Astrocyte (in vitro differentiated cells and primary cell): ENCODE measurements around the gene ACOT7.

Experiments
- CTCF ChIP-seq: IDR thresholded peaks from 2 replicates; pipeline ENCODE4 v1.5.1; 2011; ENCODE audit warnings: low read depth, mild to moderate bottlenecking, inconsistent platforms, low read length, moderate library complexity; ENCODE audit not compliant: insufficient read depth
- EZH2 ChIP-seq: IDR thresholded peaks from 2 replicates; pipeline ENCODE4 v1.6.1; 2012; ENCODE audit warnings: mild to moderate bottlenecking, low read length, inconsistent platforms; ENCODE audit not compliant: insufficient read depth

DNA sequence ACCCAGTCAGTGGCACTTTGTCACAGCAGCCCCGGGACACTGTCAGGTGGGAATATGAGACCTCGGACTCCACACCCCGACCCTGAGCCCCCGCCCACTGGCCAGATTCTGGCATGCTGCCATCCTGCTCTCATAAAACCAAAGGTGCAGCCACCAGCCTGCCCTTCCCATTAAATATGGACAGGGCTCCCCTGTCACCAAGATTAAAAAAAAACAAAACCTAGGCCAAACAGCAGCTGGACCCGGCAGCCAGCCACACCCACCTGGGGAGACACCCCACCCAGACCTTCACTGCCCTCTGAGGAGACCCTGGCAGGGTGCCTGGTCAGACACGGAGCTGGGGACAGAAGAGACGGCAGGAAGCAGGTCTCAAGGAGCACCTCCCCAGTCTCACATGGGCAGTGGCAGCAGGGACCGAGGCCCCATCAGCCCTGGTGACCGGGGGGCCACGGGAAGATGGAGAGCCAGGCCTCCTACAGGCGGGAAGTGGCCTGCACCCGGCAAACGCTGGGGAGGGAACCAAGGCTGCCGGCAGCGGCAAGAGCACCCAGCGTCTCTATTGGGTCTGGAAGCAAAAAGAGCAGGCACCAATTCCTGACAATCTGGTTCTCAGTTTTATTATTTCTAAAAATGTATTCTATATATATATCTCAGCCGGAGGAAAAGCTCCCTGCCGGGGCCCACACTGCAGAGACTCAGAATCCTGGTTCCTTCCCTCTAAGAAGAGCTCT lies 61.9 kb downstream of the ACOT7 start:
- TF ChIP-seq EZH2 (no peak), CTCF (no peak)
